Stimulated activated naive CD8-positive, alpha-beta T cell treated with anti-CD3 and anti-CD28 coated beads, Interleukin-15, amount 100 ng/mL, for 72 hours (primary cell): Measurements from ENCODE around the gene MT1HL1.

Experiments
- ATAC-seq: fragments of 150-1000 bp; cut with Tn5 transposase; 2 replicates; pipeline ENCODE4 v1.10.0; 2021; ENCODE audit warnings: mild to moderate bottlenecking, moderate library complexity
- DNase-seq, 2 donors: peaks; one replicate each; pipeline ENCODE4 v3.0.0; 2021 to 2022
- H3K27ac Mint-ChIP-seq, 2 donors: one replicate each; pipeline ENCODE4 v1.8.0; 2022; ENCODE audit warnings: mild to moderate bottlenecking in 2 of 2, mixed read lengths in 2 of 2, moderate library complexity in 2 of 2
- H3K27me3 Mint-ChIP-seq: one replicate; pipeline ENCODE4 v1.8.0; 2022; ENCODE audit warnings: mixed read lengths
- H3K4me1 Mint-ChIP-seq: one replicate; pipeline ENCODE4 v1.8.0; 2022; ENCODE audit warnings: mild to moderate bottlenecking, mixed read lengths
- H3K4me3 Mint-ChIP-seq, 2 donors: one replicate each; pipeline ENCODE4 v1.8.0; 2022; ENCODE audit warnings: mild to moderate bottlenecking in 2 of 2, mixed read lengths in 2 of 2, moderate library complexity in 1 of 2
- H3K9me3 Mint-ChIP-seq, 2 donors: one replicate each; pipeline ENCODE4 v1.8.0; 2022; ENCODE audit warnings: mixed read lengths in 2 of 2

Gene MT1HL1

GRCh38 chr1:237004116-237004515 lies at the start of gene MT1HL1:
MT1HL1 (minus strand) TSS chr1:237004441; CDS start chr1:237004372, 69 bp downstream.
- ATAC-seq = no peak
- Mint-ChIP-seq H3K4me3 (no peak within 1 kb of the TSS), H3K4me1 (no peaks in the 10 kb centered on the region)

GRCh38 chr1:237050915-237051314 lies 46.7 kb upstream of the MT1HL1 start:
- Mint-ChIP-seq H3K4me3 (no peak overlapping the region), H3K27me3 (peaks cover 31% of the 10 kb centered on the region), H3K4me1 (no peaks in the 10 kb centered on the region), H3K27ac (no peak overlapping the region), H3K9me3 (no peaks in the 10 kb centered on the region)
- no peak for DNase-seq
- no peak for ATAC-seq

More at GRCh38 chr1:237004116-237004515, at the start of gene MT1HL1:
- no peak within 1 kb of the TSS for H3K27ac Mint-ChIP-seq
- H3K9me3 Mint-ChIP-seq = no peaks in the 10 kb centered on the region
- no peak for DNase-seq
- H3K27me3 Mint-ChIP-seq = peaks cover under 1% of the 10 kb centered on the region

GRCh38 chr1:237050185-237050584 lies 45.9 kb upstream of the MT1HL1 start:
- Mint-ChIP-seq H3K27ac (no peak overlapping the region), H3K27me3 (peaks cover 26% of the 10 kb centered on the region), H3K9me3 (no peaks in the 10 kb centered on the region), H3K4me3 (no peak overlapping the region), H3K4me1 (no peaks in the 10 kb centered on the region)
- DNase-seq (no peak), ATAC-seq (no peak)

- no peaks in the 10 kb centered on the region for H3K9me3 Mint-ChIP-seq
- no peak overlapping the region for H3K4me3 Mint-ChIP-seq
- H3K27ac Mint-ChIP-seq = no peak overlapping the region
- ATAC-seq (no peak), DNase-seq (no peak)
- H3K27me3 Mint-ChIP-seq = peaks cover 16% of the 10 kb centered on the region
- H3K4me1 Mint-ChIP-seq = no peaks in the 10 kb centered on the region
Measured at GRCh38 chr1:237048803-237049202, 44.6 kb upstream of the MT1HL1 start.

GRCh38 chr1:237045278-237046016 lies 41.2 kb upstream of the MT1HL1 start:
- Mint-ChIP-seq H3K27ac (no peak overlapping the region), H3K4me1 (peaks cover 18% of the 10 kb centered on the region), H3K9me3 (no peaks in the 10 kb centered on the region), H3K4me3 (no peak overlapping the region), H3K27me3 (peaks cover 22% of the 10 kb centered on the region)
- ATAC-seq = no peak
- DNase-seq = no peak

GRCh38 chr1:237043846-237044636 lies 39.8 kb upstream of the MT1HL1 start:
- no peak overlapping the region for H3K27ac Mint-ChIP-seq
- H3K9me3 Mint-ChIP-seq = no peaks in the 10 kb centered on the region
- ATAC-seq (no peak), DNase-seq (no peak)
- peaks cover 18% of the 10 kb centered on the region for H3K27me3 Mint-ChIP-seq
- peaks cover 18% of the 10 kb centered on the region for H3K4me1 Mint-ChIP-seq
- no peak overlapping the region for H3K4me3 Mint-ChIP-seq

- Mint-ChIP-seq H3K4me1 (peaks cover 18% of the 10 kb centered on the region), H3K4me3 (peak overlapping the region in 1 of 2 donors; percentile 30), H3K9me3 (no peaks in the 10 kb centered on the region), H3K27me3 (peaks cover 18% of the 10 kb centered on the region), H3K27ac (no peak overlapping the region)
- DNase-seq = no peak
- peak; percentile 33 for ATAC-seq
Measured at GRCh38 chr1:237042892-237043576, 38.8 kb upstream of the MT1HL1 start.

- ATAC-seq = peak; percentile 53
Measured at GRCh38 chr1:237042526-237042891, 38.3 kb upstream of the MT1HL1 start.

GRCh38 chr1:237041795-237042525 lies 37.7 kb upstream of the MT1HL1 start, which contains the start of gene RYR2:
RYR2 (plus strand) TSS chr1:237042184; CDS start chr1:237042522, 338 bp downstream.
- ATAC-seq (peak; percentile 64), DNase-seq (peak in 1 of 2 donors; percentile 7)
- Mint-ChIP-seq H3K27ac (no peak within 1 kb of the TSS), H3K4me3 (peak within 1 kb of the TSS in 1 of 2 donors; percentile 57), H3K9me3 (no peaks in the 10 kb centered on the region), H3K27me3 (peaks cover 18% of the 10 kb centered on the region), H3K4me1 (peaks cover 18% of the 10 kb centered on the region)

More at GRCh38 chr1:237042526-237042891, 38.3 kb upstream of the MT1HL1 start:
- DNase-seq = no peak
- no peak overlapping the region for H3K27ac Mint-ChIP-seq
- H3K9me3 Mint-ChIP-seq = no peaks in the 10 kb centered on the region
- peaks cover 18% of the 10 kb centered on the region for H3K27me3 Mint-ChIP-seq
- peak overlapping the region in 1 of 2 donors; percentile 45 for H3K4me3 Mint-ChIP-seq
- peaks cover 18% of the 10 kb centered on the region for H3K4me1 Mint-ChIP-seq

- ATAC-seq (no peak), DNase-seq (no peak)
- H3K27ac Mint-ChIP-seq = no peak overlapping the region
- peaks cover 18% of the 10 kb centered on the region for H3K4me1 Mint-ChIP-seq
- peak overlapping the region in 1 of 2 donors; percentile 57 for H3K4me3 Mint-ChIP-seq
- H3K27me3 Mint-ChIP-seq = peaks cover 18% of the 10 kb centered on the region
- H3K9me3 Mint-ChIP-seq = no peaks in the 10 kb centered on the region
Measured at GRCh38 chr1:237041461-237041794, 37.2 kb upstream of the MT1HL1 start.

- no peak overlapping the region for H3K4me3 Mint-ChIP-seq
- no peaks in the 10 kb centered on the region for H3K9me3 Mint-ChIP-seq
- H3K27me3 Mint-ChIP-seq = peaks cover 18% of the 10 kb centered on the region
- H3K4me1 Mint-ChIP-seq = peaks cover 18% of the 10 kb centered on the region
- ATAC-seq (no peak), DNase-seq (no peak)
- H3K27ac Mint-ChIP-seq = no peak overlapping the region
Measured at GRCh38 chr1:237040823-237041222, 36.6 kb upstream of the MT1HL1 start.

- Mint-ChIP-seq H3K4me3 (no peak overlapping the region), H3K27me3 (peaks cover 19% of the 10 kb centered on the region), H3K27ac (no peak overlapping the region), H3K9me3 (no peaks in the 10 kb centered on the region), H3K4me1 (peaks cover 12% of the 10 kb centered on the region)
- DNase-seq (no peak), ATAC-seq (no peak)
Measured at GRCh38 chr1:237038211-237038610, 34.0 kb upstream of the MT1HL1 start.

- peaks cover 22% of the 10 kb centered on the region for H3K27me3 Mint-ChIP-seq
- DNase-seq (no peak), ATAC-seq (no peak)
- H3K4me3 Mint-ChIP-seq = no peak overlapping the region
- H3K27ac Mint-ChIP-seq = no peak overlapping the region
- no peaks in the 10 kb centered on the region for H3K9me3 Mint-ChIP-seq
- no peaks in the 10 kb centered on the region for H3K4me1 Mint-ChIP-seq
Measured at GRCh38 chr1:237035759-237036158, 31.5 kb upstream of the MT1HL1 start.

GRCh38 chr1:237033804-237034203 lies 29.6 kb upstream of the MT1HL1 start:
- H3K4me1 Mint-ChIP-seq = no peaks in the 10 kb centered on the region

GRCh38 chr1:237033061-237033460 lies 28.8 kb upstream of the MT1HL1 start:
- no peak overlapping the region for H3K4me3 Mint-ChIP-seq
- no peak overlapping the region for H3K27ac Mint-ChIP-seq
- DNase-seq (no peak), ATAC-seq (no peak)
- H3K9me3 Mint-ChIP-seq = no peaks in the 10 kb centered on the region
- peaks cover 26% of the 10 kb centered on the region for H3K27me3 Mint-ChIP-seq
- no peaks in the 10 kb centered on the region for H3K4me1 Mint-ChIP-seq

More at GRCh38 chr1:237033804-237034203, 29.6 kb upstream of the MT1HL1 start:
- Mint-ChIP-seq H3K4me3 (no peak overlapping the region), H3K27me3 (peaks cover 23% of the 10 kb centered on the region), H3K27ac (no peak overlapping the region), H3K9me3 (no peaks in the 10 kb centered on the region)
- DNase-seq = no peak
- ATAC-seq = no peak
